Right atrium auricular region (tissue), 2 donors: ENCODE results near the gene U2AF1L4. TPM values are rescaled to one million over a fixed set of nuclear protein-coding genes. Genes with fewer than 3 reads are reported as not detected.

Experiments used
- DNase-seq: peaks from one replicate; pipeline ENCODE4 v3.0.0-alpha.2; 2019; ENCODE audit warnings: low spot score
- H3K27ac ChIP-seq, 2 donors: fragments of 200-600 bp; sonication (generic); 1 replicate in 1 of 2; 2 replicates in 1 of 2; pipeline ENCODE4 v1.5.1; 2016 to 2019
- H3K27me3 ChIP-seq, 2 donors: fragments of 200-600 bp; sonication (generic); one replicate each; pipeline versions ENCODE4 v1.5.1 to v1.6.0; 2017 to 2019
- H3K36me3 ChIP-seq: fragments of 200-600 bp; sonication (generic); one replicate; pipeline ENCODE4 v1.5.1; 2016
- H3K4me1 ChIP-seq, 2 donors: fragments of 200-600 bp; sonication (generic); one replicate each; pipeline versions ENCODE4 v1.5.1 to v1.6.0; 2017 to 2019
- H3K4me3 ChIP-seq, 2 donors: fragments of 200-600 bp; sonication (generic); 1 replicate in 1 of 2; 2 replicates in 1 of 2; pipeline ENCODE4 v1.5.1; 2017 to 2019; ENCODE audit warnings: mild to moderate bottlenecking in 1 of 2, moderate library complexity in 1 of 2
- H3K9me3 ChIP-seq, 2 donors: fragments of 200-600 bp; sonication (generic); one replicate each; pipeline ENCODE4 v1.5.1; 2019
- CTCF ChIP-seq, 2 donors: fragments of 200-600 bp; sonication (generic); IDR thresholded peaks; one replicate each; pipeline ENCODE4 v1.5.1; 2019; ENCODE audit warnings: antibody characterized with exemption in 2 of 2
- total RNA-seq, 2 donors: library from RNA; depleted of rRNA; stranded (reverse); fragments of >200 nt; gene quantifications; one replicate each; pipeline ENCODE4 v1.1.0, GENCODE V29; 2016

Gene U2AF1L4
- total RNA-seq, 2 donors from 2014 or later: 19.9 to 33.1 TPM

DNA sequence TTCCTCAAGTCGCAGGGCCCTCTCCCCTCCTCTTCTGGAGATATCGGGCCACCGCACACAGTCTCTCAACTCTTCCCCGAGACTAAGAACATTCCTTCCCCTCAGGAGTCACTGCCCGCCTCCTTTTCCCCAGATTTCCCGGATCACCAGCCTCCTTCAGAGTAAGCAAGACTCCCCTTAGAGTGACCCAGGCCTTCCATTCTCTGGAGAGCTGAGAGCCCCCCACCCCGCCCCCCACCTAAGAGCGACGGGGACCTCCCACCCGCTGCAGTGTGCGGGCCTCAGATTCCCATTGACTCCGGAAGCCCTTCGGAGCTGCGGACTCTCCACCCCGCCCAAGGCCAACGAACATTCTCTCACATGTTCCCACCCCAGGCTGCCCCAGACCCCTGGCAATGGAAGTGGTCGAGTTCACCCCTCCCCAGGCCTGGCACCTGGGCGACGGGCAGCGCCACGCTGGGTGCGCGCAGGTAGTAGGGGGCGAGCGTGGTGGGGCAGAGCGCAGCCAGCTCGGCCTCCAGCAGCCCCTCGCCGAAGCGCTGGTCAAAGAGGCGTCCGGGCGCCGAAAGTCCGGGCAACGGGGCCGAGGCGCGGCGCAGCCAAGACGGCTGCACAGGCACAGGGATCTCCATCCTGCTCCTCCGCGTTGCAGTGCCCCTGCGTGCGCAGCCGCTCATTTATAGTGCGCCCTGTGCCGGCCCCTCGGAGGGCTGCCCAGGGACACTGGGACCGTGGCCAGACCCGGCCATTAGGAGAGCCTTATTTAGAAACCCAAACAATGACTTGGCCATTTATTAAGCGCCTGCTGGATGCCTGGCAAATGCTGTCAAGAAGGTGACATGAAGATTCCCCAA, 11.4 kb upstream of the U2AF1L4 start, which contains the start of gene HSPB6:
Gene HSPB6, minus strand, starts transcription at position 653 of the 854 bp plus-strand sequence. Its CDS starts 21 bp downstream, at position 632.
- no peak for TF ChIP-seq CTCF (IDR thresholded peaks at IDR 0.05)
- no peaks in the 10 kb centered on the region for H3K27me3 ChIP-seq
- DNase-seq: peak; percentile 86
- H3K4me1 ChIP-seq: peaks cover 0 to 43% of the 10 kb centered on the region in 2 donors
- H3K36me3 ChIP-seq: peaks cover 28% of the 10 kb centered on the region
- H3K4me3 ChIP-seq: peak within 1 kb of the TSS; percentile 42 to 93
- no peaks in the 10 kb centered on the region for H3K9me3 ChIP-seq
- H3K27ac ChIP-seq: peak within 1 kb of the TSS; percentile 97 to 98

DNA sequence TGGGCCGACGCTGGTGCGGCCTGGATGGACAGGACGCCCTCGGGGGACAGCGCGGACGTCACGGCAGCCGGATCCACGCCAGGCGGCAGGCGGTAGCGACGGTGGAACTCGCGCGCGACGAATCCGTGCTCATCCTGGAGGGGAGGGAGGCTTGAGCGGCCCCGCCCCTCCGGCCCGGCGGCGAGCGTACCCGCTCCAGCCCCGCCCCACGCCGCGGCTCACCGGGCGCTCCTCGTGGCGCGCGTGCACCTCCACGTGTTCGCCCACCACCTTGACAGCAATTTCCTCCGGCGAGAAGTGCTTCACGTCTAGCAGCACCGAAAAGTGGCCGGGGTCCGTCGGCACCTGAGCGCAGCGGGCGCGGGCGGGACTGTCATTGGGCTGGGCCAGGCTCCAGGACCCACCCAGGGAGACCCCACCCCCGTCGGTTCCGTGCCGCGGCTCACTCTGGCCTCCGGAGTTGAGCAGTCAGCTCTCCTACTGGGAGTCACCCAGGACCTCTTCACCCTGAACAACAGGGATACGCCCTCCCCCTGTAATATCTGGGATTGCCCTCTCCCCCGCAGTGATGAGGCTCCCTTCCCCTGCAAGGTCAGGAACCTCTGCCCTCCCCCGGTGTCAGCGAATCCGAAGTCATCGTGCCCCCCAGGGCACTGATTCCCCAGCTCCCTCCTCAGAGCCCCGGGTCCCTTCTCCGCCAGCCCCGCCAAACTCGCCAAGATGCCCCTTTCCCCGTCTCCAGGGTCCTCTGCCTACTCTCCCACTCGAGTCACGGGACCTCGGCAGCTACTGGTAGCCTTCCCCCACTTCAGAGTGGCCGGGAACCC, 10.5 kb upstream of the U2AF1L4 start:
- DNase-seq: peak; percentile 94
- H3K36me3 ChIP-seq: peaks cover 28% of the 10 kb centered on the region
- peaks cover 0 to 43% of the 10 kb centered on the region in 2 donors for H3K4me1 ChIP-seq

GRCh38 chr19:35755131-35755549, 9.9 kb upstream of the U2AF1L4 start:
- peaks cover 0 to 43% of the 10 kb centered on the region in 2 donors for H3K4me1 ChIP-seq

More for the DNA sequence above, 10.5 kb upstream of the U2AF1L4 start:
- Histone ChIP-seq H3K4me3 (peak overlapping the region; percentile 42 to 93), H3K27ac (peak overlapping the region; percentile 97 to 98), H3K9me3 (no peaks in the 10 kb centered on the region), H3K27me3 (no peaks in the 10 kb centered on the region)
- no peak for TF ChIP-seq CTCF (IDR thresholded peaks at IDR 0.05)

GRCh38 chr19:35754370-35755130, 9.3 kb upstream of the U2AF1L4 start:
- no peak for TF ChIP-seq CTCF (IDR thresholded peaks at IDR 0.05)
- H3K4me3 ChIP-seq: peak overlapping the region in 1 of 2 donors; percentile 93
- no peaks in the 10 kb centered on the region for H3K9me3 ChIP-seq
- peaks cover 0 to 44% of the 10 kb centered on the region in 2 donors for H3K4me1 ChIP-seq
- H3K27ac ChIP-seq: peak overlapping the region; percentile 97 to 98
- no peak for DNase-seq
- H3K27me3 ChIP-seq: no peaks in the 10 kb centered on the region
- peaks cover 28% of the 10 kb centered on the region for H3K36me3 ChIP-seq

More at GRCh38 chr19:35755131-35755549, 9.9 kb upstream of the U2AF1L4 start:
- TF ChIP-seq CTCF (IDR thresholded peaks at IDR 0.05): no peak
- Histone ChIP-seq H3K9me3 (no peaks in the 10 kb centered on the region), H3K36me3 (peaks cover 28% of the 10 kb centered on the region), H3K27ac (peak overlapping the region; percentile 97 to 98), H3K4me3 (peak overlapping the region in 1 of 2 donors; percentile 93), H3K27me3 (no peaks in the 10 kb centered on the region)
- DNase-seq: no peak
